HepG2 (cell line): ENCODE measurements around the gene CAPN3. TPM values are rescaled to one million over a fixed set of nuclear protein-coding genes. Genes with fewer than 3 reads are reported as not detected.
A peak's percentile ranks its signal among the peaks of the same experiment; 100 is the strongest.

Experiments used
- DDIT3 ChIP-seq: sonication (generic); formaldehyde crosslinking; IDR thresholded peaks from 2 replicates; pipeline ENCODE4 v1.4.0; 2020; ENCODE audit warnings: mild to moderate bottlenecking, missing genetic modification reagents
- JUN ChIP-seq: sonication (generic); formaldehyde crosslinking; IDR thresholded peaks from 2 replicates; pipeline ENCODE4 v1.4.0; 2020; ENCODE audit warnings: mild to moderate bottlenecking, missing genetic modification reagents
- NR2F2 ChIP-seq: IDR thresholded peaks from 2 replicates; pipeline ENCODE4 v1.6.1; 2012; ENCODE audit warnings: low read depth, inconsistent platforms, borderline replicate concordance
- POGZ ChIP-seq: sonication (generic); formaldehyde crosslinking; IDR thresholded peaks from 2 replicates; pipeline ENCODE4 v1.4.0; 2020; ENCODE audit warnings: mild to moderate bottlenecking, missing genetic modification reagents
- RNF219 ChIP-seq: sonication (generic); formaldehyde crosslinking; IDR thresholded peaks from 2 replicates; pipeline ENCODE4 v1.5.0; 2020; ENCODE audit warnings: mild to moderate bottlenecking, missing genetic modification reagents
- SALL2 ChIP-seq: sonication (generic); formaldehyde crosslinking; IDR thresholded peaks from 2 replicates; pipeline ENCODE4 v1.8.1; 2023; ENCODE audit warnings: mild to moderate bottlenecking, missing genetic modification reagents, inconsistent platforms
- SAP130 ChIP-seq: IDR thresholded peaks from 2 replicates; pipeline ENCODE4 v1.6.1; 2016; ENCODE audit warnings: low read depth
- SMAD3 ChIP-seq: sonication (generic); formaldehyde crosslinking; IDR thresholded peaks from 2 replicates; pipeline ENCODE4 v1.4.0; 2020; ENCODE audit warnings: missing genetic modification reagents
- STAG1 ChIP-seq: sonication (generic); formaldehyde crosslinking; IDR thresholded peaks from 2 replicates; pipeline ENCODE4 v1.4.0; 2020; ENCODE audit warnings: missing genetic modification reagents
- TBX2 ChIP-seq: sonication (generic); formaldehyde crosslinking; IDR thresholded peaks from 2 replicates; pipeline ENCODE4 v1.5.0; 2020; ENCODE audit warnings: missing genetic modification reagents, mild to moderate bottlenecking, borderline replicate concordance
- ZBTB2 ChIP-seq: sonication (generic); formaldehyde crosslinking; IDR thresholded peaks from 2 replicates; pipeline ENCODE4 v1.8.0; 2022; ENCODE audit warnings: low read depth, missing genetic modification reagents
- ZKSCAN1 ChIP-seq: fragments of 150-350 bp; IDR thresholded peaks from 2 replicates; pipeline ENCODE4 v1.6.1; 2014; ENCODE audit warnings: low read length
- ZMYM3 ChIP-seq: sonication (generic); formaldehyde crosslinking; IDR thresholded peaks from 2 replicates; pipeline ENCODE4 v1.5.1; 2020; ENCODE audit warnings: mild to moderate bottlenecking, missing genetic modification reagents
- ZNF615 ChIP-seq: sonication (generic); formaldehyde crosslinking; IDR thresholded peaks from 2 replicates; pipeline ENCODE4 v1.5.0; 2020; ENCODE audit warnings: mild to moderate bottlenecking, missing genetic modification reagents, borderline replicate concordance
- ZNF691 ChIP-seq: sonication (generic); formaldehyde crosslinking; IDR thresholded peaks from 2 replicates; pipeline ENCODE4 v1.4.0; 2020; ENCODE audit warnings: missing genetic modification reagents, low read depth, mild to moderate bottlenecking, borderline replicate concordance
- ZNF775 ChIP-seq: sonication (generic); formaldehyde crosslinking; IDR thresholded peaks from 2 replicates; pipeline ENCODE4 v1.4.0; 2020; ENCODE audit warnings: missing genetic modification reagents, mild to moderate bottlenecking, moderate library complexity, borderline replicate concordance
- polyA plus RNA-seq, 8 experiments: library from polyadenylated mRNA; depleted of rRNA in 3 of 8; stranded (reverse) in 7 of 8; unstranded in 1 of 8; fragments of >200 nt; fragmentation: Illumina TruSeq in 4 of 8; extraction: Trizol in 4 of 8; gene quantifications; 2 replicates each; pipeline versions ENCODE4 v1.2.1 to v1.2.3, GENCODE V29; 2011 to 2016; ENCODE audit warnings: low read depth in 4 of 8, missing spikeins in 1 of 8, mixed read lengths in 1 of 8; ENCODE audit not compliant: insufficient read depth in 1 of 8
- total RNA-seq, 5 experiments: library from RNA; depleted of rRNA; stranded (reverse); fragments of >200 nt; fragmentation: Illumina TruSeq; extraction: Trizol; gene quantifications; 2 replicates each; pipeline ENCODE4 v1.2.3, GENCODE V29; 2016; ENCODE audit warnings: low read depth in 1 of 5

The CAPN3 gene
- total and polyA plus RNA-seq, 2 of the 13 experiments (the other 11 are each of a cell fraction or from before 2014, with no cell fraction given), result 1.3 to 4.6 TPM

- no peak for TF ChIP-seq RNF219 (CRISPR knock-in tag)
- peak; percentile 93 for TF ChIP-seq SAP130 (CRISPR knock-in tag)
- peak; percentile 65; the same call in 1 of the 2 replicates for TF ChIP-seq SMAD3 (CRISPR knock-in tag)
- no peak for TF ChIP-seq DDIT3 (CRISPR knock-in tag)
- TF ChIP-seq POGZ, result peak; percentile 85
- peak; percentile 69; the same call in 1 of the 2 replicates for TF ChIP-seq ZMYM3
- peak; percentile 92 for TF ChIP-seq TBX2 (CRISPR knock-in tag)
- no peak; the same call in 1 of the 2 replicates for TF ChIP-seq STAG1 (CRISPR knock-in tag)
- peak; percentile 75; the same call in 1 of the 2 replicates for TF ChIP-seq NR2F2
- no peak for TF ChIP-seq ZNF615 (CRISPR knock-in tag)
- 0 out of 2 replicates have a peak, but pooled peaks have one; percentile 8 for TF ChIP-seq ZKSCAN1
- TF ChIP-seq JUN, result peak; percentile 96
- peak; percentile 66; the same call in 1 of the 2 replicates for TF ChIP-seq ZNF691 (CRISPR knock-in tag)
- no peak for TF ChIP-seq ZNF775 (CRISPR knock-in tag)
- TF ChIP-seq SALL2, result peak; percentile 50; the same call in 1 of the 2 replicates
- no peak for TF ChIP-seq ZBTB2 (CRISPR knock-in tag)
Measured at GRCh38 chr15:42392309-42393024, 33.2 kb downstream of the CAPN3 start (continued).
